NT2/D1 (cell line): ENCODE data around the gene SLC6A7.

Experiments used
- SUZ12 ChIP-seq: IDR thresholded peaks from 2 replicates; pipeline ENCODE4 v1.6.1; 2011; ENCODE audit not compliant: insufficient read length, insufficient read depth; ENCODE audit errors: extremely low read depth
- YY1 ChIP-seq: IDR thresholded peaks from 2 replicates; pipeline ENCODE4 v1.6.1; 2011; ENCODE audit not compliant: insufficient read length, insufficient read depth
- ZNF274 ChIP-seq: IDR thresholded peaks from 2 replicates; pipeline ENCODE4 v1.6.1; 2011; ENCODE audit warnings: mild to moderate bottlenecking, low read depth, low read length

- TF ChIP-seq YY1, result no peak
- TF ChIP-seq SUZ12, result no peak
- TF ChIP-seq ZNF274, result no peak
These were observed 13.0 kb upstream of the SLC6A7 start for GRCh38 chr5:150176745-150177477.
